Measurements from ENCODE around the gene USPL1.

USPL1 gene

DNA sequence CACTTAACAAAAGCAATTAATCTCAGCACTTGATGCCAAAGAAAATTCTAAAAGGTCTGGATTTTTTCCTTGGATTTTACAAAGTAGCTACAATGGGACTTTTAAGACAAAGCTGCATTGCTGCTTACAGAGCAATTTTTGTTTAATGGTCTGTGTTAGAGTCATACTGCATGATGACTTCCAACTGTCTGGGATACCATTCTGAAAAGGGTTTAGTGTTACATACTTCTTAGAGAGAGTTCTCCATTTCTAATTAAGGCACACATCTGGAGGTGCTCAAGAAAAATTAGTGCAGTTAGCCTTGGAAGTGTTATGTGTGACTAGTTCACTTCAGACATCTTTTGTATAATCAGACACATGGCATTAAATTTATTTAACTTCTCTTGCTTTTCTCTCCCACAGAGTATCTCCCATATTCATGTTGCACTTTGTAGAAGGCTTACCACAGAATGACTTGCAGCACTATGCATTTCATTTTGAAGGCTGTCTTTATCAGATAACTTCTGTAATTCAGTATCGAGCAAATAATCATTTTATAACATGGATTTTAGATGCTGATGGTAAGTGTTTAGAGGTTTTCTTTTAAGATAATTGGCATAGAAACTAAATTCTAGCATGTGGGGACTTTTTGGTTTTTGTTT, 35.1 kb downstream of the USPL1 start:
- in situ Hi-C loops (cut with MboI; ENCODE audit: low sequenced_read_pairs), result no loop called here

DNA sequence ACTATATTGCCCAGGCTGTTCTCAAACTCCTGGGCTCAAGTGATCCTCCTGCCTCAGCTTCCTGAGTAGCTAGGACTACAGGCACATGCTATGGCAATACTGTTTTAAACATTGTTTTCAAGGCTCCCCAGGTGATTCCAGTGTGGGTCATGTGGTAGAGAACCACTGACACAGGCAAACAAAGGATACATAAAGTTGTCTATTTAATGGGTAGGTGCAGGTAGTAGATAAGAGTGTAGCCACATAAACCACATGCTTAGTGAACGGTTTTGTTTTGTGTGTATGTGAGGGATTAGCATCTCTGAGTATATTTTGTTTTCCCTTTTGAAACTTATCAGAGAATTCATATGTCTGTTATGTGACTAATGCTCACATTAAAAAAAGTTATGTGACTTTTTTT, 36.7 kb downstream of the USPL1 start:
- in situ Hi-C loops (cut with MboI; ENCODE audit: low sequenced_read_pairs), result no loop called here

DNA sequence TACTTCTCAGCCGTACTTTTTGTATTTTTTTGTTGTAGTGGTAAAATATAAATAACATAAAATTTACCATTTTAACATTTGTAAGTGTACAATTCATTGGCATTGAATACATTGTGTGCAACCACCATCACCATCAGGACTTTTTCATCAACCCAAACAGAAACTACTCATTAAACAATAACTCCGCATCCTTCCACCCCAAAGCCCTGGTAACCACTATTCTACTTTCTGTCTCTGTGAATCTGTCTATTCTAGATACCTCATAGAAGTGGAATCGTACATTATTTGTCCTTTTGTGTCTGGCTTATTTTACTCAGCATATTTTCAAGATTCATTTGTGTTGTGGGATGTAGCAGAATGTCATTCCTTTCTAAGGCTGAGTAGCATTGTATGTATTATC, 38.5 kb downstream of the USPL1 start:
- in situ Hi-C loops (cut with MboI; ENCODE audit: low sequenced_read_pairs), result no loop called here

DNA sequence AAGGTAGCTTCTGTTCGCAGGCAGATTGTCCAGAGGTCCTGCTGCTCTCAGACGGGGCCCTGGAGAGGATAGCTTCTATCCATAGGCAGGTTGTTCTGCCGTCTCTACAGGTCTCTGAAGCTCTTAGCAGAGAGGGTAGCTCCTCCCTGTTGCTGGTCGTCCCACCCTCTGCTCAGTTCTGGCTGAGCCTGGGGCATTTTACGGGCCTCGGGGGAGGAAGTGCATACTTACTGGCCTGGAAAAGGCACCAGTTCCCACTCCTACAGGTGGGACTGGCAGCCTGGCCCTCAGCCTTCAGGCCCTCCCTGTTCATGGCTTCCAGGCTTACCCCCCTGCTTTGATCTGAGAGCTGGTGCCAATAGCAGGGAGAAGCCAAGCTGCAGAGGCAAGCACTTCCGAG, 42.3 kb downstream of the USPL1 start:
- in situ Hi-C loops (cut with MboI; ENCODE audit: low sequenced_read_pairs), result no loop called here

DNA sequence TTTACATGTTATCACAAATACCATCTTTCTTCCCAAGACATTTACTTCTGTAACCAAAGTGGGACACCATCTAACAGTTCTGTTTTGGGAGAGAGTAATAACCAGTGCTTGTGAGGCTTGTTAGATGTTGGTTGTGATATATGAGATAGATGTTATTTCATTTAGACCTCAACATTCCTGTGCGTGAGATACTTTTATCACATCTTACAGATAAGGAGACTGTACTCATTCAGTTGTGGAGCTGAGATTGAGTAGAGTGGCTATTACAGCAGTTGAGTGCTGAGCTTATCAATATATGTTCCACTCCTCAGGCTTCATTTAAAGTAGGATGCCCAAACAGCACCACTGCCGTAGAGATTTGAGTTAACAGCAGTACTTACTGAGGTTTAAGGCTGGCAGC, 43.1 kb downstream of the USPL1 start:
- in situ Hi-C loops (cut with MboI; ENCODE audit: low sequenced_read_pairs), result no loop called here

DNA sequence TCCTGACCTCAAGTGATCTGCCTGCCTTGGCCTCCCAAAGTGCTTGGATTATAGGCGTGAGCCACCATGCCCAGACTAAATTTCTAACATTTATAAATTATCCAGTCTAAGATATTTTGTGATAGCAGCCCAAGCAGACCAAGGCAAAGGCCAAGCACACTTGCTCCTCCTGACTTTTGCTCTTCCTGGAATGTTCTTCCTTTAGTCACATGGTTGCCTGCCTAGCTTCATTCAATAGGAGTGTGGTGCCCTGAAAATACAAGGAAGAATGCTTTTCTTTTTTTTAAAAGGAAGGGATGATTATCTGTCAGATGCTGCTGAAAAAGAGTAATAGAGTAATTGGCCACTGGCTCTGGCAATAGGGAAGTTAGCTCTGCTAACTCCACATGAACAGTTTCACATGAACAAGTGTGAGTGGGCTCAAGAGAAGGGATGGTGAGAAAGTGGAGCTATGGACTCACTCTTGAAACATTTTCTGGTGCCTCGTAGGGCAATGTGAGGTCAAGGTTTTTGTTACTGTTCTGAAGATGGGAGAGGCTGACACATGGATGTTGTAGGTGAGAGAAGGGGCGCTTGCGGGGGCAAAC, 47.1 kb downstream of the USPL1 start:
- in situ Hi-C loops (cut with MboI; ENCODE audit: low sequenced_read_pairs), result no loop called here

DNA sequence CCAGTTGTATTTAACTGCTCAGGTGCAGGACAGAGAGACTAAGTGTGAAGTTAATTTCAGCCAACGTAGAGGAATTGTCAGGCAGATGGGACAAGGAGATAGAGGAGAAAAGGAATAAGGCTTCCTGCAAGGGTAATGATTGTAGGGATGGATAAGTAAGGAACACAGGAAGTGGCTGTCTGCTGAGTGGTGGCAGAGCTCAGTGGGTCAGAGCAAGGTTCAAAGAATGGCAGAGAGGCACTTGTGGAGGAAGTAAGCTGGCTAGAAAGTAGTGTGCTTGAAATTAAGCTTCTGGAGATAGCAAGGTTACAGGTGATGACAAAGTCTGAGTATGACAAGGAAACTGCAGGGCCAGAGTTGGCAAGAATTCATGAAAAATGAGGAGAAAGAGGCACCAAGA, 47.9 kb downstream of the USPL1 start:
- in situ Hi-C loops (cut with MboI; ENCODE audit: low sequenced_read_pairs), result no loop called here

DNA sequence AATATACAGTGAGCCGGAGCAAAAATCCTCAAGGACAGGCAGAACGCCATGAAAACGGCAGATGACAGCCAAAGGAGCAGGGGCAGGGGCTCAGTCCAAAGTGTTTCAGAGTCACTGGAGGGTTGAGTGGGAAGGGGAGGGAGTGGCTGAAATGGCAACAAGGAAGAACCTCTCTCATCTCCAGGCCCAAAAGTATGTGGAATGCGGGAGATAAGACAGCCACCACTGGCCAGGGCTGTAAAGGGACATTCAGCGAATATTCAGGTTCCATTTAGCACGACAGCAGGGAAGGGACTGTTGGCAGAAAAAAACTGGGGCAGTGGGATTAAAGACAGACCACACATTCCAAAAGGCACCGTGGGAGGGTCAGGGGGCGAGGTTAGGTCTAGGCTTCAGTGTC, 48.4 kb downstream of the USPL1 start:
- in situ Hi-C loops (cut with MboI; ENCODE audit: low sequenced_read_pairs), result no loop called here

DNA sequence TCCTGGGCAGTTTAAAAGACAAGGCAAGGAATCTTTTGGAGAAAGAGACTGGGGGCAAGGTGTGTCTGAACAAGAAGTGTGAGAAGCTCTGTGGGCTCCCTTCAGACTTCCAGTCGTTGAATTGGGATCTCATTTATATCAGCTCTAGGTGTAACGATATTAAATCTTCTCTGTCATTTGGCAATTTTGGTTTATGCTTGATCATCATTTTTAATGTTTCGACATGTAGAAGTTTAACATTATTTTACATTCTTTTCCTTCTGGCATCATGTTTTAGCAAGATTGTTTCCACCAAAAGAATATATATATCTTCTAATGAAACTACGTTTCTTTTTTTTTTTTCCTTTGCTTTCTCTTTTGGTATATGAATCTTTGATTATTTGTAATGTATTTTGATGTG, 49.3 kb downstream of the USPL1 start:
- in situ Hi-C loops (cut with MboI; ENCODE audit: low sequenced_read_pairs), result no loop called here

DNA sequence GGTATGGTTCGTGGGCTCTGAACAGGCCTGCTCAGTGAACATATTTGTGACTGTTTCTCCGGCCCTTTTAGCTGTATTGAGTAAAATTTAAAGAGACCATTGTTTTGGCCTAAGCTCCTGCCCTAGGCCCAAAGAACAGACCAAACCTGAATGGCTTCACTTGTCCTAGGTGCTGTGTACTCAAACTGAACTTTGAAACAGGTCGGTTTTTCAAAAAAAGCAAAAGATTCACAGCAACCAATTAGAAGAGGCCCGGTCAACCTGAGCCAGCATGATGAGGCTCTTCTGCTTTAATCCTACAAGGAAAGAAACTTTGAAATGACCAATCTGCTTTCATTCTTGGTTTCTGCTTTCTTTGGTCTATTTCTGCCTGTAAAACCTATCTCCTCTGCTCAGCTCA, 50.6 kb downstream of the USPL1 start:
- in situ Hi-C loops (cut with MboI; ENCODE audit: low sequenced_read_pairs), result no loop called here

DNA sequence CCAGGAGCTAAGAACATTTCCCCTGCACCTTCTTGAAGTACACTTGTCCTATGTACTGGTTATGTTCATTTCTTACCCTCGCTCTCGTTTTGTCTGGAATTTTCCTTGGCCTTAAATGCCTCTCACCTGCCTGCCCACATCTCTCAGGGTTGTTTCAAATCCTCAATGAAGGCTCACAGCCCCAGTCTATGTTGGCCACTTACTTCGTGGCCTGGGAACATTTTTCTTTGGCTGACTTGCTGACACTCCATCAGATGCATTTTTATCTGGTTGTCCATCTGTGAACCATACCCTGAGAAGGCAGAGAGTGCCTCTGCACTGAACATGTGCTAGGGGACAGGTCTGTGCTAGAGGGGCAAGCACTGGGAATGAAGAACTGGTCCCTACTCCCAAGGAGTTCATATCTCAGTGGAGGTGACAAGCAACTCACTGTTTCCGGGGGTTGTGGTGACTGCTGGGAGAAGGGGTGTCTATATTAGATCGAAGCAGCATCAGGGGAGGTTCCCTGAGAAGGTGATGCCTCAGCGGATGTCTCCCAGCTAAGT, 53.6 kb downstream of the USPL1 start:
- in situ Hi-C loops (cut with MboI; ENCODE audit: low sequenced_read_pairs), result no loop called here

DNA sequence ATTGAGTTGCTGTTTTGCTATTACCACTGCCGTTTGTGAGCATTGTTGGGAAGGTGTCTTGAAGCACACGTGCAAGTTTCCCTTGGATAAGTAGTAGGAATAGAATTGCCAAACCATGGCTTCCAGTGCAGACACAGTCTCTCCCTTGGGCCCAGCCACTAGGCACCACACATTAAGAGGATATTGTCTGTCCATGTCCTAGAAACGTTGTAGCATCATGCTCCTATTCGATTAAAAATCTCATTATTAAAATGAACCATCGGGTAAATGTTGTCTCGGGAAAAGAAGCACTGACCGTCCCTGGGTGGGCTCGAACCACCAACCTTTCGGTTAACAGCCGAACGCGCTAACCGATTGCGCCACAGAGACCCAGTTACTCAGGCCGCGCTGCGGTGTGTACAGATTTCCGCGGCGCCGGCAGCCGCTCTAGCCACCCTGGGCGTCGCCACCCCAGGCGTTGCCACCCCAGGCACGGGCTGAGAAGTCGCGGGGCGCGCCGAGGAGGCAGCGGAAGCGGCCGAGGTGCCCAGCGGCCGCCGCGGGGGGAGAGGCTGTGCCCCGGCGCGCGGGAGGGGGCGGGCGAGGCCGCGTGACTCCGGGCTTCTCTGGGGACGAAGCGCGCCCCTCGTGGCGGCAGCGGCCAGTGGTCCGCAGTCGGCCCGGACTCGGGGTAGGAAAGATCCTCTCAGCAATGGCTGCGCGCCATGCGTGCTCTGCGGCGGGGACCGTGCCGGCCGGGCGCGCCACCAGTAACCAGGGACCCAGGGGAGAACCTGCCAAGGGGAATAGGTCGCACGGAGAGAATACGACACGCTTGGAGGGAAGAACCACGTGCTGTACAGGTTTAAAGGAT, 56.2 kb downstream of the USPL1 start:
- in situ Hi-C loops (cut with MboI; ENCODE audit: low sequenced_read_pairs), result no loop called here

DNA sequence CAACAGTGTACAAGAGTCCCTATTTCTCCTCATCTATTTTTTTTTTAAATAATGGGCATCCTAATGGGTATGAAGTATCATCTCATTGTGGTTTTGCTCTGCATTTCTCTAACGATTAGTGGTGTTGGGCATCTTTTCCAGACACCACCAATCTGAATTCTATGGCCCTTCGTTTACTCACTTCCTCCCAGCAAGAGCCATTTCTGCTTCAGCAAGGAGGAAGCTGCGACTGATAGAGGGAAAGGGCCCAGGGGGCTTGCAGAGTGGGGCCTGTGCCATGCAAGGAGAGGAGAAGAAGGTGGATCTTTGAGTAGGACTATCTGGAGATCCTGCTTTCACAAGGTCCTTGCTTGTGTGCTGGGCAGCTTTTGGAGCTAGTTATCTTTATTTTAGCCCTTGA, 58.0 kb downstream of the USPL1 start:
- in situ Hi-C loops (cut with MboI; ENCODE audit: low sequenced_read_pairs), result no loop called here

DNA sequence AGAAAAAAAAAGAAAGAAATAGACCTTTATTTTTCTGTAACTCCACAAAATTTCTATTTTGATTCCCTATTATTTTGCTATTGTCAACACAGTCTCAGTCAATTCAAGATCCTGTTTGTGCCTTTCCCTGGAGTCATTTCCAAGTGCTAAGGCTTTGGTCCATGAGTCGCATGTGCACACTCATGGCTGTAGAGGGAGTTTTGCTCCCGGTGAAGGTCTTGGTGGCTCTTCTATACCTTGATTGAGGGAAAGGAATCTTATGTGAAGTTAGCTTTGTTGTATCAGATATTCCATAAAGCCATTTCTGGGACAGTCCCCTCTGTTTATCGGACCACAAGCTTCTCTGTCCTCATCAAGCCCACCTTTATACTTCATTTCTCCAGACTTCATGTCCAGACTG, 59.0 kb downstream of the USPL1 start:
- in situ Hi-C loops (cut with MboI; ENCODE audit: low sequenced_read_pairs), result no loop called here

DNA sequence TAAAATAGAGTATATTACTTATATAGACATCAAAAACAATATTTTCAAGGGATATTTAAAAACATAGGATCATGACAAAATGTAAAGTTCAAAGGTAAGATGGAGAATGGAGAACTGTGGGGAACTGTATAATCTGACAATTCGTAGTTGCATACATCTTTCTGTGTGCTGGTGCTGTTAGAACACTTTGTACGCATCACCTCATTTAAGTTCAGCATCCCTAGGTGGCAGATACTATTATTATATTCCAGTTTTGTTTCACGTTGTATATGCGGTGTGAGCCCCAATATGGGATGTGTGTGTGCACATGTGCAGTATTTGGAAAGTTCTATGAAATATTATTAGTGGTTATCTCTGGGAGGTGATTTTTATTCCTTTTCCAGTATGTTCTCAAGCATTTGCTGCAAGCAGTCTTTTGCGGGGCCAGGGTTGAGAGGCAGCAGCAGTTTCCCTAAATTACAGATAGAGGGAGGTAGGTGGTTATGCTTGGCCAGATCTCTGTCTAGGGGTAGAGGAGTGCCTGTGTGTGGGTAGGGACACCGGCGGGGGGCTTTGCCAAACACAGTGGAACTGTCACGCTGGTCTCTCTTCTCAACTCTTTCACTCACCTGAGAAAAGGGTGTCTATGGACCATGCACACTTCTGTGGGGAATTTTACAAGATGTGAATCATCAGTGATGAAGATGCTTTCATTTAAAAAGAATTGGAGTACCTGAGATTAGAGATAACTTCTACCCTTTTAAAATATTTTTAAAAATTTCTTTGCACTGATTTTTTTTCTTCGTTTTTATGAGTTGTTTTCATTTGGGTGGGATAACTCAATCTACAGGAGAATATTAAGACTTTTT, 62.0 kb downstream of the USPL1 start:
- in situ Hi-C loops (cut with MboI; ENCODE audit: low sequenced_read_pairs), result loop anchor here (10.0 kb wide), 1 partner anchor 115 kb away; no protein-coding TSS in a partner anchor

DNA sequence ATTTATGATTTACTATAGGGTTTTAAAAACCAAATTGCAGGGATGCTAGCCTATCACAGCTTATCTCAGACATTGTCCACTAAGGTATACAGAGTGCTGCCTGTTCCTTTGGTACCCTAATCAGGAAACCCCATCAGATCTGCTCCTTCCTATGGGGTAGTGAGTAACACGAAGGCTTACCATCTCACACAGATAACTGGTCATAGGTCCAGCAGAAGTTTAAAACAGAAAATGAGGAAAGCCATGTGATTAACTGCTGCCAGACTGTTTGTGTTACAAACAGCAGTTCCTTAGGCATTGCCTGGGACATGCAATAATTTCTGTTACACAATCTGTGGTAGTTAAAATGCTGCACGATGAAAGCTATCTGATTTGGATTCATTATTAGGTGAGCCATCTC, 64.1 kb downstream of the USPL1 start:
- in situ Hi-C loops (cut with MboI; ENCODE audit: low sequenced_read_pairs), result loop anchor here (10.0 kb wide), 1 partner anchor 113 kb away; no protein-coding TSS in a partner anchor

DNA sequence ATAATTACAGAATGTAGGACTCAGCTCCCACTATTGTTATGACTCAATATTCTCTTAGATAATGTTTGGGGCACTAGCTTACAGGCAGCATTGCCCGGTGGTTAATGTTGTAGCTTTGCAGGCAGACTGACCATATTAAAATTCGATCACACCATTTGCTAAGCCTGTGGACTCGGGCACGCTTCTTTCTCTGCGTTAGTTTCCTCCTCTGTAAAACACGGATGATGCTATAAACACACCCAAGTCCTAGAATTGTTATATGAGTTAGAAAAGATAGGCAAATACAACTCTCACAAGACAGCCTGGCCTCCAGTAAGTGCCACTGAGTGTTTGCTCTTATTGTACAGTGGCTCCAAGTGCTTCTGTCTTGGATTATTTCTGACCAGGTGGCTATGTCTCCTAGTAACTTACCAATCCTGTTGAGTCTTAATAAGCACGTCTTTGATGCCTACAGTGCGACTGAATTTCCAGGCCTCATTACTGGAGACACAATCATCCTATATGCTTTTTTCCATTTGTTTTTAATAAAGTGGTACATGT, 67.7 kb downstream of the USPL1 start:
- in situ Hi-C loops (cut with MboI; ENCODE audit: low sequenced_read_pairs), result loop anchor here (10.0 kb wide), 1 partner anchor 109 kb away; no protein-coding TSS in a partner anchor

DNA sequence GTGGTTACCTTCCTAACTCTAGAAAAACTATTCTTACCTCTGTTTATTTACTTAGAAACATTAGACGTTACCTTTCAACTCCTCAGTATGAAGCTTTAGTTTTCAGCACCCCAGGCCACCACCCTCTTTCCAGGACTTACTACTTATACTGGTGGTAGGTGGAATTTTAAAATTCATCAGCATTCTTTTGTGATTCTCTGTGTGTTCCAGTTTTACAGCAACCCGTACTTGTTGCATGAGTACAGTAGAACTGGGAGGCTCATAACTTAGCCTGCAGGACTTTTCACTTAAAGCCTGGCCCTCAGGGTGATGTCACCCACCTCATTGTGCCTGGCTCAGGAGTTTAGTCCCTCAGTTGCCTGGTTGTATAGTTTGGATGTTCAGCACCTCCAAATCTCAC, 68.3 kb downstream of the USPL1 start:
- in situ Hi-C loops (cut with MboI; ENCODE audit: low sequenced_read_pairs), result loop anchor here (10.0 kb wide), 1 partner anchor 109 kb away; no protein-coding TSS in a partner anchor

DNA sequence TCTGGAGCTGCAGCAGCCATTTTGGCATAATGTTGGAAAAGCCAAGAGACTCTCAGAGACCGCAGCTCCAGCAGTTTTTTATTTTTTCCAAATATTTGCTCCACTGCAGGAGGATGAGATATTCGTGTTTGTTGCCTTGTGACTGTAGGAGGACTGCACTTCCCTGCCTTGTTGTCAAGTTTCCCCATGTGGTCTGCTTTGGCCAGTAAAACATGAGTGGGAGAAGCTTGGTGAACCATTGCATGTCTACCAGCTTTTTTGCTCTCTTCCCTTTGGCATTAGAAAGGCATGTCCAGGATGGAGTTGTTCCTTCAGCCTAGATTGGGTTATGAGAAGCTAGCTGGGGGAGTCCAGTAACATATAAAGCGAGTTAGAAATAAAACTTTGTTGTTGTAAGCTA, 69.9 kb downstream of the USPL1 start:
- in situ Hi-C loops (cut with MboI; ENCODE audit: low sequenced_read_pairs), result loop anchor here (10.0 kb wide), 1 partner anchor 107 kb away; no protein-coding TSS in a partner anchor

DNA sequence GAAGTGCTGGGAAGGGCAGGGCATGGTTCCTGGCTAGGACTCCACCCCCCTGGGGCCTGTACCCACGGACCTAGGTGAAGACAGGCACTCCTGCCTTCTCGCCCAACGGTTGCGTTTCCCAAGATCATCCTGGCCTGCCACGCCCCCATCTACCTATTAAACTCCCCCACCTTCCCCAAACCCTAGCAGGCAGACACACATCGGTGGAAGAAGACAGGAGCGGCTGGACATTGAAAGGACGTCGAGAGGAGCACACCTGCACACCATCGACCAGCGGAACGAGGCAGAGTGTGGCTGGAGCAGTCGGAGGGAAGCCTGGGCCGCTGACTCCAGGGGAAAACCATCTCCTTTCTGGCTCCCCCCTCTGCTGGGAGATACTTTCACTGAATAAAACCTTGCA, 72.0 kb downstream of the USPL1 start:
- in situ Hi-C loops (cut with MboI; ENCODE audit: low sequenced_read_pairs), result loop anchor here (10.0 kb wide), 1 partner anchor 105 kb away; no protein-coding TSS in a partner anchor

Data from HL-60/S4 (cell line).